ENCODE results near the gene ZNF142. TPM values are rescaled to one million over a fixed set of nuclear protein-coding genes. Genes with fewer than 3 reads are reported as not detected.
A peak's percentile ranks its signal among the peaks of the same experiment; 100 is the strongest.

Gene ZNF142
- total RNA-seq, 1 donor from 2014 or later: 79.7 TPM

GRCh38 chr2:218662377-218662776 lies 3.0 kb upstream of the ZNF142 start:
- Histone ChIP-seq H3K9me3 (no peaks in the 10 kb centered on the region), H3K27ac (no peak overlapping the region), H3K27me3 (no peaks in the 10 kb centered on the region), H3K36me3 (peaks cover 51 to 55% of the 10 kb centered on the region in 2 donors), H3K4me3 (no peak overlapping the region), H3K4me1 (peaks cover 0 to 7% of the 10 kb centered on the region in 2 donors)
- intact Hi-C loops (cut with DNase I): no loop called here
- no peak for TF ChIP-seq CTCF (IDR thresholded peaks at IDR 0.05)
- no peak for DNase-seq (ENCODE audit: low spot score in 2 of 2)

GRCh38 chr2:218659988-218660358 lies 550 bp upstream of the ZNF142 start:
- intact Hi-C loops (cut with DNase I): no loop called here
- no peak for DNase-seq (ENCODE audit: low spot score in 2 of 2)
- peak overlapping the region; percentile 56 to 62 for H3K27ac ChIP-seq
- no peaks in the 10 kb centered on the region for H3K9me3 ChIP-seq
- TF ChIP-seq CTCF (IDR thresholded peaks at IDR 0.05): no peak
- peak overlapping the region; percentile 82 to 96 for H3K4me3 ChIP-seq
- peaks cover 0 to 7% of the 10 kb centered on the region in 2 donors for H3K4me1 ChIP-seq
- H3K36me3 ChIP-seq: peaks cover 43 to 45% of the 10 kb centered on the region in 2 donors
- no peaks in the 10 kb centered on the region for H3K27me3 ChIP-seq

GRCh38 chr2:218658671-218659257 lies 659 bp downstream of the ZNF142 start:
- Histone ChIP-seq H3K27ac (peak overlapping the region; percentile 56 to 62), H3K9me3 (no peaks in the 10 kb centered on the region), H3K27me3 (no peaks in the 10 kb centered on the region), H3K4me3 (peak overlapping the region; percentile 82 to 96), H3K4me1 (peaks cover 0 to 7% of the 10 kb centered on the region in 2 donors), H3K36me3 (peaks cover 42% of the 10 kb centered on the region in 2 donors)
- intact Hi-C loops (cut with DNase I): no loop called here
- DNase-seq (ENCODE audit: low spot score in 2 of 2): no peak
- TF ChIP-seq CTCF (IDR thresholded peaks at IDR 0.05): no peak

- TF ChIP-seq CTCF (IDR thresholded peaks at IDR 0.05): no peak
- peaks cover 49 to 54% of the 10 kb centered on the region in 2 donors for H3K36me3 ChIP-seq
Observed at GRCh38 chr2:218655751-218656150, 3.7 kb downstream of the ZNF142 start.

GRCh38 chr2:218648787-218649100 lies 10.7 kb downstream of the ZNF142 start:
- intact Hi-C loops (cut with DNase I): no loop called here
- Histone ChIP-seq H3K4me1 (no peaks in the 10 kb centered on the region), H3K9me3 (no peaks in the 10 kb centered on the region), H3K36me3 (peaks cover 93 to 94% of the 10 kb centered on the region in 2 donors), H3K4me3 (no peak overlapping the region), H3K27ac (no peak overlapping the region), H3K27me3 (no peaks in the 10 kb centered on the region)
- no peak for DNase-seq (ENCODE audit: low spot score in 2 of 2)
- TF ChIP-seq CTCF (IDR thresholded peaks at IDR 0.05): peak in 1 of 3 experiments; percentile 5

More at GRCh38 chr2:218655751-218656150, 3.7 kb downstream of the ZNF142 start:
- Histone ChIP-seq H3K4me1 (peaks cover 0 to 7% of the 10 kb centered on the region in 2 donors), H3K4me3 (no peak overlapping the region), H3K9me3 (no peaks in the 10 kb centered on the region), H3K27ac (no peak overlapping the region), H3K27me3 (no peaks in the 10 kb centered on the region)
- intact Hi-C loops (cut with DNase I): no loop called here
- no peak for DNase-seq (ENCODE audit: low spot score in 2 of 2)
